Omental fat pad (tissue), 4 donors: ENCODE results near the gene OR5B12. TPM values are rescaled to one million over a fixed set of nuclear protein-coding genes. Genes with fewer than 3 reads are reported as not detected.

Experiments used
- ATAC-seq: fragments of 150-250 bp; one replicate; pipeline ENCODE4 v1.9.1; 2016; ENCODE audit warnings: mild to moderate bottlenecking, moderate library complexity; ENCODE audit not compliant: low FRiP score
- DNase-seq: peaks from one replicate; pipeline ENCODE4 v3.0.0-alpha.2; 2019; ENCODE audit warnings: low spot score
- CTCF ChIP-seq, 3 donors: fragments of 450-650 bp; IDR thresholded peaks; one replicate each; pipeline ENCODE4 v1.5.1; 2016 to 2017; ENCODE audit warnings: antibody characterized with exemption in 3 of 3, mild to moderate bottlenecking in 3 of 3, moderate library complexity in 2 of 3
- total RNA-seq, 4 donors: library from RNA; depleted of rRNA; stranded (reverse); fragments of >200 nt; gene quantifications; one replicate each; pipeline ENCODE4 v1.1.0, GENCODE V29; 2016

The OR5B12 gene
- not detected for total RNA-seq

- ATAC-seq = no peak
- DNase-seq = no peak
- TF ChIP-seq CTCF (IDR thresholded peaks at IDR 0.05) = no peak
Observed at GRCh38 chr11:58442136-58442535, at the start of gene OR5B12. TSS of gene OR5B12 (minus strand) at chr11:58442236. CDS start at chr11:58440151, 2,085 bp downstream.

GRCh38 chr11:58490827-58491226 lies 48.8 kb upstream of the OR5B12 start:
- ATAC-seq (no peak), DNase-seq (no peak)
- no peak for TF ChIP-seq CTCF (IDR thresholded peaks at IDR 0.05)

- ATAC-seq (no peak), DNase-seq (no peak)
- no peak for TF ChIP-seq CTCF (IDR thresholded peaks at IDR 0.05)
Observed at GRCh38 chr11:58487170-58487569, 45.1 kb upstream of the OR5B12 start.

GRCh38 chr11:58485961-58486360 lies 43.9 kb upstream of the OR5B12 start:
- no peak for TF ChIP-seq CTCF (IDR thresholded peaks at IDR 0.05)
- ATAC-seq (no peak), DNase-seq (no peak)

GRCh38 chr11:58471892-58472291 lies 29.9 kb upstream of the OR5B12 start:
- DNase-seq = no peak
- TF ChIP-seq CTCF (IDR thresholded peaks at IDR 0.05) = no peak
- ATAC-seq = no peak

- DNase-seq (no peak), ATAC-seq (no peak)
- TF ChIP-seq CTCF (IDR thresholded peaks at IDR 0.05) = no peak
Observed at GRCh38 chr11:58466293-58466692, 24.3 kb upstream of the OR5B12 start.

GRCh38 chr11:58465690-58466089 lies 23.7 kb upstream of the OR5B12 start:
- no peak for TF ChIP-seq CTCF (IDR thresholded peaks at IDR 0.05)
- no peak for DNase-seq
- ATAC-seq = no peak
